SK-N-SH treated with all-trans-retinoic acid at 6 μM for 48 hours (cell line): ENCODE measurements around the gene PRSS27.

Experiments used
- ATAC-seq: fragments of 200-7000 bp; cut with Tn5 transposase; 3 replicates; pipeline ENCODE4 v1.9.1; 2020; ENCODE audit warnings: mild to moderate bottlenecking, moderate library complexity
- BACH2 ChIP-seq: fragments of 250-450 bp; sonication (Bioruptor Pico); IDR thresholded peaks from 2 replicates; pipeline ENCODE4 v1.9.0; 2021; ENCODE audit warnings: mild to moderate bottlenecking, borderline replicate concordance
- CREB5 ChIP-seq: fragments of 250-450 bp; sonication (Bioruptor Pico); IDR thresholded peaks from 2 replicates; pipeline ENCODE4 v1.5.1; 2020; ENCODE audit warnings: low read depth, mild to moderate bottlenecking, moderate library complexity
- ESRRG ChIP-seq: fragments of 250-450 bp; sonication (Bioruptor Pico); IDR thresholded peaks from 2 replicates; pipeline ENCODE4 v1.6.1; 2021; ENCODE audit warnings: mild to moderate bottlenecking
- GLIS3 ChIP-seq: fragments of 250-450 bp; sonication (Bioruptor Pico); IDR thresholded peaks from 2 replicates; pipeline ENCODE4 v1.5.0; 2020; ENCODE audit warnings: mild to moderate bottlenecking, moderate library complexity
- ISL1 ChIP-seq: fragments of 250-450 bp; sonication (Bioruptor Pico); IDR thresholded peaks from 2 replicates; pipeline ENCODE4 v2.1.2; 2022; ENCODE audit warnings: mild to moderate bottlenecking, moderate library complexity
- PPARA ChIP-seq: fragments of 250-450 bp; sonication (Bioruptor Pico); IDR thresholded peaks from 2 replicates; pipeline ENCODE4 v1.5.0; 2020; ENCODE audit warnings: mild to moderate bottlenecking, borderline replicate concordance
- RARB ChIP-seq: fragments of 250-450 bp; sonication (Bioruptor Pico); IDR thresholded peaks from 2 replicates; pipeline ENCODE4 v1.8.0; 2021; ENCODE audit warnings: mild to moderate bottlenecking, moderate library complexity
- SNAI2 ChIP-seq: fragments of 250-450 bp; sonication (Bioruptor Pico); IDR thresholded peaks from 2 replicates; pipeline ENCODE4 v1.5.0; 2020; ENCODE audit warnings: mild to moderate bottlenecking, moderate library complexity
- TCF4 ChIP-seq: fragments of 250-450 bp; sonication (Bioruptor Pico); IDR thresholded peaks from 2 replicates; pipeline ENCODE4 v1.8.0; 2021; ENCODE audit warnings: mild to moderate bottlenecking, moderate library complexity, borderline replicate concordance
- TSHZ2 ChIP-seq: fragments of 250-450 bp; sonication (Bioruptor Pico); IDR thresholded peaks from 2 replicates; pipeline ENCODE4 v1.5.0; 2020; ENCODE audit warnings: mild to moderate bottlenecking, moderate library complexity
- ZFP3 ChIP-seq: fragments of 250-450 bp; sonication (Bioruptor Pico); IDR thresholded peaks from 2 replicates; pipeline ENCODE4 v1.5.0; 2020; ENCODE audit warnings: mild to moderate bottlenecking, moderate library complexity
- ZNF565 ChIP-seq: fragments of 450-650 bp; formaldehyde crosslinking; conservative IDR thresholded peaks from 2 replicates; pipeline ENCODE4 v1.5.0; 2020; ENCODE audit warnings: low read depth, mild to moderate bottlenecking, moderate library complexity
- ZNF70 ChIP-seq: fragments of 450-650 bp; formaldehyde crosslinking; IDR thresholded peaks from 2 replicates; pipeline ENCODE4 v1.5.0; 2020; ENCODE audit warnings: mild to moderate bottlenecking, moderate library complexity
- TF ChIP-seq, protein P1 (sequence below): fragments of 250-450 bp; sonication (Bioruptor Pico); IDR thresholded peaks from 2 replicates; pipeline ENCODE4 v1.8.0; 2020; ENCODE audit warnings: mild to moderate bottlenecking, moderate library complexity, borderline replicate concordance
- TF ChIP-seq, protein P2 (sequence below): fragments of 250-450 bp; sonication (Bioruptor Pico); IDR thresholded peaks from 2 replicates; pipeline ENCODE4 v1.5.1; 2021; ENCODE audit warnings: mild to moderate bottlenecking, moderate library complexity

Gene PRSS27

DNA sequence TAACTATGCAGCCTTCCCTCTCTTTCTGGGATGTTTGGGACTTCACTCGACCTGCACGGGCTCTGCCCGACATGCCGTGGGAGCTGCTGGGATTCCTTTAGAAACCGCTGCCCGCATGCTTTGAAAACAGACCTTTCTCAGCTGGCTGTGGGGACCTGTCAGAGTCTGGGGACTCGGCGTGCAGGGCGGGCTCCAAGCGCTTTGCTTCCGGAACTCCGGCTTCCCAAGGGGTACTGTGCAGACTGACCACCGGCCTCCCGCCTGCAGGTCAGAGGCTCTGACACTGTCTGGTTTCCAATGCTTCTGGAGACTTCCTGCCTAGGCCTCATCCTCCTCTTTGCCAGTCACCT, 11.8 kb downstream of the PRSS27 start:
- no peak for TF ChIP-seq ZNF70 (CRISPR knock-in tag)
- TF ChIP-seq RARB (CRISPR knock-in tag), result no peak
- TF ChIP-seq, protein P1, sequence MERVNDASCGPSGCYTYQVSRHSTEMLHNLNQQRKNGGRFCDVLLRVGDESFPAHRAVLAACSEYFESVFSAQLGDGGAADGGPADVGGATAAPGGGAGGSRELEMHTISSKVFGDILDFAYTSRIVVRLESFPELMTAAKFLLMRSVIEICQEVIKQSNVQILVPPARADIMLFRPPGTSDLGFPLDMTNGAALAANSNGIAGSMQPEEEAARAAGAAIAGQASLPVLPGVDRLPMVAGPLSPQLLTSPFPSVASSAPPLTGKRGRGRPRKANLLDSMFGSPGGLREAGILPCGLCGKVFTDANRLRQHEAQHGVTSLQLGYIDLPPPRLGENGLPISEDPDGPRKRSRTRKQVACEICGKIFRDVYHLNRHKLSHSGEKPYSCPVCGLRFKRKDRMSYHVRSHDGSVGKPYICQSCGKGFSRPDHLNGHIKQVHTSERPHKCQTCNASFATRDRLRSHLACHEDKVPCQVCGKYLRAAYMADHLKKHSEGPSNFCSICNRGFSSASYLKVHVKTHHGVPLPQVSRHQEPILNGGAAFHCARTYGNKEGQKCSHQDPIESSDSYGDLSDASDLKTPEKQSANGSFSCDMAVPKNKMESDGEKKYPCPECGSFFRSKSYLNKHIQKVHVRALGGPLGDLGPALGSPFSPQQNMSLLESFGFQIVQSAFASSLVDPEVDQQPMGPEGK (CRISPR knock-in tag), result no peak
- TF ChIP-seq ISL1 (CRISPR knock-in tag), result no peak
- TF ChIP-seq CREB5 (CRISPR knock-in tag), result no peak
- ATAC-seq, result no peak

DNA sequence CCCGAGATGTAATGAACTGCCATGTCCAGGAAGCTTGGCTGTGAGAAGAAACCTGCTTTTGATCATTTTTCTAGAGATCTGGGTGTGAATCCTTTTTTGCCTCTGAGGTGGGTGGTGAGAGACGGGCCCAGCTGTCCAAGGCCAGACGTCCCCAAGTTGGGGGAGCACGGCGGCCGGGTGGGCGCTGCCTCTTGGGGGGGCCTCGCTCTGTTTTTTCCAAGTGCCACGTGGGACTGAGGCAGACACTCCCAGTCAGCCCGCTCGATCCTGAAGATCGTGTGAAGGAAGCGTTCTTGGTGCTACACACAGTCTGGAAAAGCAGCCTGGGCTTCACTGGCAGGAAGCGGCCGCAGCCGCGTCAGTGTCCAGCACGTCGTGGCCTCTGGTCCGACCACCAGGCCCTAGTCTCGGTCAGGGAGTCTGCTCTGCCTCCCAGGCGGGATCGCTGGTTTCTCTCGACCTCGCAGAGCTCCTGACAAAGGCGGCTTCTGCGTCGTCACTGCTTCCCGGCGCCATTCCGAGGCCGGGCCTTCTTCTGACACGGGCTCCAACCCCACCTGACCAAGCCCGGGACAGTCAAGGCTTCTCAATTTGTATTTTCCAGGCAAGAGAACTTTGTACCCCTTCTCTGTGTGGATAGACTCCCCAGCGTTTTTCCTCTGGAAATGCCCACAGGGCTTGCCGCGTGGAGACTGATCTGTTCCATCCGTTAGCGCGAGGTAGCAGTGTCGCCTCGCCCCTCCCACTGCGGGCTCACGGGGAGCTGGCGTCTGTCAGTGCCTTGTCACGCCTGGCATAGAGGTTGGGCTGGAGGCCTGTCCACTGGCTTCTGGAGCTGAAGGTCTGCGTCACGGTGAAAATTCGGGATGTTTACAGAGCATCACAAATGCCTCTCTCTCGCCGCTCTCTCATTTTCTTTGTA, 12.4 kb downstream of the PRSS27 start:
- TF ChIP-seq, protein P1 (CRISPR knock-in tag), result no peak
- TF ChIP-seq BACH2 (CRISPR knock-in tag) (no peak), SNAI2 (CRISPR knock-in tag) (no peak), ESRRG (no peak), GLIS3 (CRISPR knock-in tag) (no peak), ZFP3 (CRISPR knock-in tag) (no peak), ZNF565 (CRISPR knock-in tag) (no peak)
- TF ChIP-seq, protein P2, sequence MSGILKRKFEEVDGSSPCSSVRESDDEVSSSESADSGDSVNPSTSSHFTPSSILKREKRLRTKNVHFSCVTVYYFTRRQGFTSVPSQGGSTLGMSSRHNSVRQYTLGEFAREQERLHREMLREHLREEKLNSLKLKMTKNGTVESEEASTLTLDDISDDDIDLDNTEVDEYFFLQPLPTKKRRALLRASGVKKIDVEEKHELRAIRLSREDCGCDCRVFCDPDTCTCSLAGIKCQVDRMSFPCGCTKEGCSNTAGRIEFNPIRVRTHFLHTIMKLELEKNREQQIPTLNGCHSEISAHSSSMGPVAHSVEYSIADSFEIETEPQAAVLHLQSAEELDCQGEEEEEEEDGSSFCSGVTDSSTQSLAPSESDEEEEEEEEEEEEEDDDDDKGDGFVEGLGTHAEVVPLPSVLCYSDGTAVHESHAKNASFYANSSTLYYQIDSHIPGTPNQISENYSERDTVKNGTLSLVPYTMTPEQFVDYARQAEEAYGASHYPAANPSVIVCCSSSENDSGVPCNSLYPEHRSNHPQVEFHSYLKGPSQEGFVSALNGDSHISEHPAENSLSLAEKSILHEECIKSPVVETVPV (CRISPR knock-in tag), result no peak
- ATAC-seq, result no peak

DNA sequence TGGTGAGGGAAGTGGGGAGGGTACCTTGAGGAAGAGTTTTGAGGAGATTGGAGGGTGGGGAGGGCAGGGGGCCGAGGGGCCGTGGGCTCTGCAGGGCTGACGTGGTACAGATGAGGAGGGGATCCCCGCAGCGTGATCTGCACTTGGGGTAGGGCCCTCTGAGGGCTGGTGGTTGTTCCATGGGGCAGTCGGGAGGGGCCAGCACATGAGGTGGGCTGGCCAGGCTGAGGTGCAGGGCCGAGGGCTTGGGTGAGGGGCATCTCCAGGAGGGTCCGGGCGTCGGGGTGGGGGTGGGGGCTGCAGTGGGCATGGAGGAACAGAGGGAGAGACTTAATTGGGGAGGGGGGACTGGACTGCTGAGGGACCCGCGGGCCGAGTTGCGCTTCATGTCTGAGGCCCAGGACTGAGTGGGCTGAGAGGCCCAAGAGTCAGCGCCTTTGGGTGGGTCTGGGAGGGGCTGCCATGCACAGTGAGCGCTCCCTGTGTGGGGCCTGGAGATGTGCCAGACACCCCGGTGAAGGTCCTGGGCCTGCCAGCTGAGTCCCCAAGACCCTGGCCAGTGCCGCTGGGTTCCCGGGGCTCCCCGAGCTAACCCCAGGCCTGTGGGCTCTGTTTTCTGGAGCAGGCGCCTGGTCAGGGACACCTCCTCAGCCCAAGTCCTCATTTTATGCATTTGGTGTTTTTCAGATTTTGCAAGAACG, 13.3 kb downstream of the PRSS27 start:
- TF ChIP-seq CREB5 (CRISPR knock-in tag) (no peak), TCF4 (CRISPR knock-in tag) (no peak), ZNF565 (CRISPR knock-in tag) (no peak), GLIS3 (CRISPR knock-in tag) (no peak), RARB (CRISPR knock-in tag) (no peak), TSHZ2 (CRISPR knock-in tag) (no peak), ISL1 (CRISPR knock-in tag) (no peak), PPARA (CRISPR knock-in tag) (no peak), ZNF70 (CRISPR knock-in tag) (no peak), SNAI2 (CRISPR knock-in tag) (no peak)
- TF ChIP-seq, all 23 proteins: peak for 0
- no peak for ATAC-seq
